Caco-2 (cell line): ENCODE data around the gene ACTN2. TPM values are rescaled to one million over a fixed set of nuclear protein-coding genes. Genes with fewer than 3 reads are reported as not detected.
A peak's percentile ranks its signal among the peaks of the same experiment; 100 is the strongest.

Source experiments
- BruUV-seq: library from RNA; stranded (reverse); fragments of 400-500 nt; replicated peaks from 2 replicates; lab custom pipeline; 2021; lab: Mats Ljungman, UMichigan
- CTCF ChIA-PET: fragments of 300-600 bp; sonication (Branson Sonifier 250); formaldehyde crosslinking; loops from one replicate; lab custom pipeline; 2022; ENCODE audit warnings: antibody characterized with exemption; lab: Charles Lee
- POLR2A ChIA-PET: fragments of 300-600 bp; sonication (Branson Sonifier 250); formaldehyde crosslinking; loops from one replicate; lab custom pipeline; 2022; ENCODE audit warnings: antibody characterized with exemption; lab: Charles Lee
- DNase-seq, 2 experiments: peaks; one replicate each; pipeline versions ENCODE4 v3.0.0 to v3.0.0-alpha.2; 2020 to 2022
- H3K27me3 ChIP-seq: replicated peaks from 2 replicates; pipeline ENCODE4 v1.6.0; 2011; ENCODE audit warnings: low read length; ENCODE audit not compliant: control insufficient read depth, insufficient read depth
- H3K36me3 ChIP-seq: 2 replicates; pipeline ENCODE4 v1.5.1; 2011; ENCODE audit warnings: low read length; ENCODE audit not compliant: control insufficient read depth, insufficient read depth
- H3K4me1 ChIP-seq: fragments of 250-450 bp; sonication (Bioruptor Pico); 2 replicates; pipeline ENCODE4 v1.5.1; 2020; ENCODE audit warnings: mild to moderate bottlenecking
- H3K4me3 ChIP-seq: 2 replicates; pipeline ENCODE4 v1.5.1; 2011; ENCODE audit warnings: low read depth, mild to moderate bottlenecking, control low read depth, low read length
- H3K9me3 ChIP-seq: fragments of 250-450 bp; sonication (Bioruptor Pico); 2 replicates; pipeline ENCODE4 v1.5.1; 2020; ENCODE audit warnings: mild to moderate bottlenecking, moderate library complexity
- H3K27ac Mint-ChIP-seq: one replicate; pipeline ENCODE4 v1.8.0; 2022; ENCODE audit warnings: mixed read lengths; ENCODE audit not compliant: unreplicated experiment
- H3K27me3 Mint-ChIP-seq: one replicate; pipeline ENCODE4 v1.8.0; 2022; ENCODE audit warnings: mixed read lengths; ENCODE audit not compliant: insufficient read depth, unreplicated experiment
- H3K36me3 Mint-ChIP-seq: one replicate; pipeline ENCODE4 v1.8.0; 2022; ENCODE audit warnings: mild to moderate bottlenecking, mixed read lengths; ENCODE audit not compliant: insufficient read depth, unreplicated experiment
- H3K4me1 Mint-ChIP-seq: one replicate; pipeline ENCODE4 v1.8.0; 2022; ENCODE audit warnings: low read depth, mixed read lengths; ENCODE audit not compliant: unreplicated experiment
- H3K4me3 Mint-ChIP-seq: one replicate; pipeline ENCODE4 v1.8.0; 2022; ENCODE audit warnings: mild to moderate bottlenecking, moderate library complexity, mixed read lengths; ENCODE audit not compliant: unreplicated experiment
- H3K9me3 Mint-ChIP-seq: one replicate; pipeline ENCODE4 v1.8.0; 2022; ENCODE audit warnings: mixed read lengths; ENCODE audit not compliant: unreplicated experiment
- CTCF ChIP-seq, 2 experiments: fragments of 200-600 bp in 1 of 2; IDR thresholded peaks; 1 replicate in 1 of 2; 2 replicates in 1 of 2; pipeline versions ENCODE4 v1.5.1 to v1.8.0; 2011 to 2022; ENCODE audit warnings: antibody characterized with exemption in 1 of 2, control low read depth in 1 of 2, inconsistent platforms in 1 of 2, low read depth in 1 of 2, low read length in 1 of 2, mild to moderate bottlenecking in 1 of 2, moderate library complexity in 1 of 2; ENCODE audit not compliant: insufficient read depth in 1 of 2, severe bottlenecking in 1 of 2, unreplicated experiment in 1 of 2
- intact Hi-C: fragments of 100-400 bp; cut with micrococcal nuclease; formaldehyde crosslinking; loops from one replicate; pipeline ENCODE4 v1.10.0; 2022; ENCODE audit not compliant: unreplicated experiment
- total RNA-seq: library from RNA; stranded (reverse); gene quantifications from 2 replicates; pipeline ENCODE4 v1.2.3, GENCODE V29; 2022

Gene ACTN2
- total RNA-seq, 1 experiment from 2014 or later, result not detected

GRCh38 chr1:236751385-236751784 is 65.1 kb downstream of the ACTN2 start:
- Mint-ChIP-seq H3K36me3 (no peaks in the 10 kb centered on the region), H3K4me1 (no peaks in the 10 kb centered on the region), H3K4me3 (no peak overlapping the region), H3K27ac (no peak overlapping the region), H3K9me3 (no peaks in the 10 kb centered on the region), H3K27me3 (peaks cover 14% of the 10 kb centered on the region)
- Histone ChIP-seq H3K4me3 (no peak overlapping the region), H3K4me1 (no peaks in the 10 kb centered on the region), H3K27me3 (no peaks in the 10 kb centered on the region), H3K36me3 (no peaks in the 10 kb centered on the region), H3K9me3 (no peaks in the 10 kb centered on the region)
- BruUV-seq, result no TSS peak
- ChIA-PET POLR2A (no interaction called here), CTCF (interaction anchor here (0.6 to 1.0 kb wide), 2 partner anchors 142 to 267 kb away, joined by 3 to 8 read pairs; no protein-coding TSS in a partner anchor)
- no peak for DNase-seq
- no peak for TF ChIP-seq CTCF (IDR thresholded peaks at IDR 0.05; ENCODE audit: insufficient read depth in 1 of 2, low read depth in 1 of 2, low read length in 1 of 2, severe bottlenecking in 1 of 2, unreplicated experiment in 1 of 2)
- intact Hi-C loops, result loop anchor here (5.0 kb wide), 1 partner anchor 811 kb away; no protein-coding TSS in a partner anchor

- Mint-ChIP-seq H3K36me3 (no peaks in the 10 kb centered on the region), H3K27ac (no peak overlapping the region), H3K4me3 (no peak overlapping the region), H3K9me3 (no peaks in the 10 kb centered on the region), H3K4me1 (no peaks in the 10 kb centered on the region), H3K27me3 (peaks cover 13% of the 10 kb centered on the region)
- ChIA-PET POLR2A (no interaction called here), CTCF (interaction anchor here (1.0 kb wide), 1 partner anchor 143 kb away, joined by 3 read pairs; no protein-coding TSS in a partner anchor)
- Histone ChIP-seq H3K4me3 (no peak overlapping the region), H3K27me3 (no peaks in the 10 kb centered on the region), H3K36me3 (no peaks in the 10 kb centered on the region), H3K4me1 (no peaks in the 10 kb centered on the region), H3K9me3 (no peaks in the 10 kb centered on the region)
- DNase-seq, result no peak
- no peak for TF ChIP-seq CTCF (IDR thresholded peaks at IDR 0.05; ENCODE audit: insufficient read depth in 1 of 2, low read depth in 1 of 2, low read length in 1 of 2, severe bottlenecking in 1 of 2, unreplicated experiment in 1 of 2)
- intact Hi-C loops, result loop anchor here (5.0 kb wide), 1 partner anchor 810 kb away; no protein-coding TSS in a partner anchor
- no TSS peak for BruUV-seq
Measured at GRCh38 chr1:236751935-236752334, 65.6 kb downstream of the ACTN2 start.

- Histone ChIP-seq H3K9me3 (no peaks in the 10 kb centered on the region), H3K27me3 (no peaks in the 10 kb centered on the region), H3K4me1 (no peaks in the 10 kb centered on the region), H3K36me3 (no peaks in the 10 kb centered on the region), H3K4me3 (no peak overlapping the region)
- H3K27ac Mint-ChIP-seq, result no peak overlapping the region
- peaks cover 5% of the 10 kb centered on the region for H3K27me3 Mint-ChIP-seq
- H3K9me3 Mint-ChIP-seq, result no peaks in the 10 kb centered on the region
- POLR2A ChIA-PET, result no interaction called here
- BruUV-seq, result no TSS peak
- peak; percentile 24 to 32 for TF ChIP-seq CTCF (IDR thresholded peaks at IDR 0.05; ENCODE audit: insufficient read depth in 1 of 2, low read depth in 1 of 2, low read length in 1 of 2, severe bottlenecking in 1 of 2, unreplicated experiment in 1 of 2)
- no peaks in the 10 kb centered on the region for H3K36me3 Mint-ChIP-seq
- intact Hi-C loops, result loop anchor here (1.0 to 5.0 kb wide), 4 partner anchors 116 to 809 kb away; no protein-coding TSS in a partner anchor
- DNase-seq, result peak; percentile 50 to 53
- no peak overlapping the region for H3K4me3 Mint-ChIP-seq
- CTCF ChIA-PET, result interaction anchor here (0.5 to 1.3 kb wide), 11 partner anchors 12 to 809 kb away, joined by 3 to 9 read pairs (median 4); partner anchors contain the start of gene HEATR1
- H3K4me1 Mint-ChIP-seq, result no peaks in the 10 kb centered on the region
Measured at GRCh38 chr1:236753516-236753915, 67.2 kb downstream of the ACTN2 start.
